ENCODE data around the gene PTK6.
A peak's percentile ranks its signal among the peaks of the same experiment; 100 is the strongest.

PTK6 gene

DNA sequence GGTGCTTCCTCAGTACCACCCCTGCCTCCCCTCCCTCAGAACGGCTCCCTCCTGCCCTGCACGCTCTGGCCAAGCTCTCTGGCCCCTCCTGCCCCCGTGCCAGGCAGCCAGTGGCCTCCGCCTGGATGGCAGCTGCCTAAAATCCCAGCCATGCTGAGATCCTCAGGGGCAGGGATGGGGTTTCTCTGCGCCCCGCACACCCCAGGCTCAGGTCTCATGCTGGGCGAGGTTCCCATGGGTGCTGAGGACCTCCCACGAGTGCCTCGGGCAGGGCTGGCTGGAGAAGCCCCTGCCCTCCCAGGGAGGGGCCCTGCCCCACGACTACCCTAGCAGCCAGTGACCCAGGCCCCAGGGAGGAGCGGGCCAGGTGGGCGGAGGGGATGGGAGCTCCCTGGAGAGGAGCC lies 2.7 kb downstream of the PTK6 start:
- Mint-ChIP-seq H3K4me1 (peaks cover 33% of the 10 kb centered on the region), H3K9me3 (peaks cover 4% of the 10 kb centered on the region), H3K4me3 (no peak overlapping the region), H3K36me3 (no peaks in the 10 kb centered on the region), H3K27ac (no peak overlapping the region), H3K27me3 (peaks cover 42% of the 10 kb centered on the region)
- ATAC-seq: no peak

DNA sequence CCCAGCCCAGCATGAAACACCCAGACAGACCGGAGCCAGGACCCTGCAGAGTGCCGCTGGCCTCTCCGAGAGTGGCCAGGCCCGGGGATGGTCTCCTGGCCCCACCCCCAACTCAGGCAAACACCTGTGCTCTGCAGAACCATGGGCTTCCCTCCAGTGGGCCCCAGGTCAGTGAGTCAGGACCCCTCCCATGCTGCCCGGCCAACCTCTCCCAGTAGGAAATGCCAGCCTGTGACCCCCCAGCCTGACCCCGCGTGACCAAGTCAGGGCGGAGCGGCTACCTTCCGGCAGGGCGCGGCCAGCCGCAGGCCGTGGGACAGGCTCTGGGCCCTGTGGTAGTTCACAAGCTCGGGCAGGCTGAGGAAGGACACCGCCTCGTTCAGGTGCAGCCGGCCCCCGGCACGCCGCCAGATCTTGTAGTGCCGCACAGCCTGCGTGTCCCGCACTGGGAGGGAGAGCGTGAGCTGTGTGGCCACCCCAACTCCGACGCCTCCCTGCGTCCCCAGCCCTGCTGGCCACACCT lies 3.2 kb downstream of the PTK6 start:
- no peak overlapping the region for H3K27ac Mint-ChIP-seq
- H3K9me3 Mint-ChIP-seq: peaks cover 4% of the 10 kb centered on the region
- peaks cover 46% of the 10 kb centered on the region for H3K27me3 Mint-ChIP-seq
- no peak overlapping the region for H3K4me3 Mint-ChIP-seq
- H3K4me1 Mint-ChIP-seq: peaks cover 31% of the 10 kb centered on the region
- ATAC-seq: no peak
- H3K36me3 Mint-ChIP-seq: no peaks in the 10 kb centered on the region

DNA sequence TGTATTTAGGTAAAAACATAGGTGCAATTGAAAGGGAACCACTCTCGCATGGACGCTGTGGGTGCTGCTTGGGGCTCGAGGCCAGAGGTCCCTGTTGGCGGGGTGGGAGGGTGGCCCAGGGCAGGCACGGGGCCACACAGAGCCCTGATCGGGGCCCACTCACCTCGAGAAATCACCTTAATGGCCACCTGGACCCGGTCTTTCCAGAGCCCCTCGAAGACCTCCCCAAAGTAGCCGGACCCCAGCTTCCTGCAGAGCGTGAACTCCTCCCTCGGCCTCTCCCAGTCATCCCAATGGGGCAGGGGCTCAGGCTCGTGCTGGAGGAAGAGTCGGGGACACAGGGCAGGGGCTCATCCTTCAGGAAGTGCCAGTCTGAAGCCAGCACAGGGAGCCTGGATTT lies 3.8 kb downstream of the PTK6 start:
- Mint-ChIP-seq H3K36me3 (no peaks in the 10 kb centered on the region), H3K4me3 (no peak overlapping the region), H3K4me1 (peaks cover 31% of the 10 kb centered on the region), H3K9me3 (peaks cover 4% of the 10 kb centered on the region), H3K27me3 (peaks cover 51% of the 10 kb centered on the region), H3K27ac (no peak overlapping the region)
- no peak for ATAC-seq

DNA sequence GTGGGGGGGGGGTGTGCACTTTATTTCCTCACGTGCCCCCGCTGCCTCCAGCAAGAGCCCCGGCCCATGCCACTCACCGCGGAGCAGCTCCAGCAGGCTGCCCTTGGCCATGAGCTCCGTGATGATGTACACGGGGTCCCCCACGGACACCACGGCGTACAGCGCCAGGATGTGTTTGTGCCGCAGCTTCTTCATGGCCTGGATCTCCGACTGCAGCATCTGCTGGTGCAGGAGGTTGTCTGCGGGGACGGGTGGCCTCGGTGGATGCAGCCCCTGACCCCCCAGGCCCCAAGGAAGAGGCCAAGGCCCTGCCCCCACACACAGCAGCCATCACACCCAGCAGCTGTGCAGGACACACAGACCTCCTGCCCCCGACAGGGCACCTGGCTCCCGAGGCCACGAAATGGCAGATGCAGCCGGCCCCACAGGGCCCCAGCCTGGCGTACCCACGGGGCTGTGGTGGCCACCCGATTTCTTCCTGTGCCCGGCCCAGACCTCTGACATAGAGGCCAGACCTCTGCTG lies 4.7 kb downstream of the PTK6 start:
- Mint-ChIP-seq H3K36me3 (no peaks in the 10 kb centered on the region), H3K4me3 (no peak overlapping the region)

DNA sequence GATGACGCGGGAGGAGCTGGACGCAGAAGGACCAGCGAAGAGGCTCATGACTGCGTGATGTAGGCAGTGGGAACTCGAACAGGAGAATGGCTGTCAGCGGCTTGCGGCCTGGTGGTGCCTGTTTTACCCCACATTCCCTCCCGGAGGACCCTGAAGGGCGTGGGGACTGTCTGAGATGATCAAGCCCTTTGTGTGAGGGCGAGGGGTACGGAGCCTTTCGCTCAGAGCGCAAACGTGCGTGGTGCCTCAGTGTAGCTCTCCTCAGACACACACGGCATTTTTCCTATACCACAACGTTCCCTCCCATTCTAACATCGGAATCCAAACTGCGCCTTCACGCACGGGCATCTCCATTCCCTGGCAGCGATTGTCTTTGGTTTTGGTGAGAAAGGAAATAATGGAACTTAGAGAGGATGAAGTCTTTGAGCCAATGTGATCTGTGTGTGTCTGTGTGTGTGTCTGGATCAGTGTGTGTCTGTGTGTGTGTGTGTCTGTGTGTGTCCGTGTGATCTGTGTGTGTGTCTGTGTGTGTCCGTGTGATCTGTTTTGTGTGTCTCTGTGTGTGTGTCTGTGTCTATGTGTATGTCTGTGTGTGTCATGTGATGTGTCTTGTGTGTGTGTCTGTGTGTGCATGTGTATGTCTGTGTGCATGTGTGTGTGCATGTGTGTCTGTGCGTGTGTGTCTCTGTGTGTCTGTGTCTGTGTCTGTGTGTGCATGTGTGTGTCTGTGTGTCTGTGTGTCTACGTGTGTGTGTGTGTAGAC lies 5.3 kb downstream of the PTK6 start:
- Mint-ChIP-seq H3K9me3 (peaks cover 4% of the 10 kb centered on the region), H3K36me3 (no peaks in the 10 kb centered on the region), H3K4me1 (peaks cover 22% of the 10 kb centered on the region), H3K27ac (no peak overlapping the region), H3K27me3 (peaks cover 51% of the 10 kb centered on the region), H3K4me3 (no peak overlapping the region)
- ATAC-seq: no peak

More for the DNA sequence above, 4.7 kb downstream of the PTK6 start:
- H3K27ac Mint-ChIP-seq: no peak overlapping the region
- no peak for ATAC-seq
- peaks cover 4% of the 10 kb centered on the region for H3K9me3 Mint-ChIP-seq
- peaks cover 51% of the 10 kb centered on the region for H3K27me3 Mint-ChIP-seq
- H3K4me1 Mint-ChIP-seq: peaks cover 24% of the 10 kb centered on the region

DNA sequence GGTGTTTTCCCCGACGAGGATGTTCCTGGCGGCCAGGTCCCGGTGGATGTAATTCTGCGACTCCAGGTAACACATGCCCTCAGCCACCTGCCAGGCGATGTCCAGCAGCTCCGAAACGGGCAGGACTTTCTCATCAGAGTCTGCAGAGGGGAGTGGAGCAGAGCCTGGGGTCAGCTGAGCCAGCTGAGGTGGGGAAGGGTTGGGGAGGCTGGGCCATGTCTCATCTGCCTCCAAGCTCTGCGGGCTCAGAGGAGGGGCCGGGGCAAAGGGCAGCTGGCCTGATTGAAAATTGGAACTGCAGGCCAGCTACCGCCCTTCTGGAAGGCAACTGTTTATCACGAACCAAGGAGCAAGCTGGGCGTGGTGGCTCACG lies 6.4 kb downstream of the PTK6 start:
- ATAC-seq: no peak
- Mint-ChIP-seq H3K4me3 (no peak overlapping the region), H3K4me1 (peaks cover 21% of the 10 kb centered on the region), H3K36me3 (no peaks in the 10 kb centered on the region), H3K9me3 (peaks cover 4% of the 10 kb centered on the region), H3K27me3 (peaks cover 43% of the 10 kb centered on the region), H3K27ac (no peak overlapping the region)

DNA sequence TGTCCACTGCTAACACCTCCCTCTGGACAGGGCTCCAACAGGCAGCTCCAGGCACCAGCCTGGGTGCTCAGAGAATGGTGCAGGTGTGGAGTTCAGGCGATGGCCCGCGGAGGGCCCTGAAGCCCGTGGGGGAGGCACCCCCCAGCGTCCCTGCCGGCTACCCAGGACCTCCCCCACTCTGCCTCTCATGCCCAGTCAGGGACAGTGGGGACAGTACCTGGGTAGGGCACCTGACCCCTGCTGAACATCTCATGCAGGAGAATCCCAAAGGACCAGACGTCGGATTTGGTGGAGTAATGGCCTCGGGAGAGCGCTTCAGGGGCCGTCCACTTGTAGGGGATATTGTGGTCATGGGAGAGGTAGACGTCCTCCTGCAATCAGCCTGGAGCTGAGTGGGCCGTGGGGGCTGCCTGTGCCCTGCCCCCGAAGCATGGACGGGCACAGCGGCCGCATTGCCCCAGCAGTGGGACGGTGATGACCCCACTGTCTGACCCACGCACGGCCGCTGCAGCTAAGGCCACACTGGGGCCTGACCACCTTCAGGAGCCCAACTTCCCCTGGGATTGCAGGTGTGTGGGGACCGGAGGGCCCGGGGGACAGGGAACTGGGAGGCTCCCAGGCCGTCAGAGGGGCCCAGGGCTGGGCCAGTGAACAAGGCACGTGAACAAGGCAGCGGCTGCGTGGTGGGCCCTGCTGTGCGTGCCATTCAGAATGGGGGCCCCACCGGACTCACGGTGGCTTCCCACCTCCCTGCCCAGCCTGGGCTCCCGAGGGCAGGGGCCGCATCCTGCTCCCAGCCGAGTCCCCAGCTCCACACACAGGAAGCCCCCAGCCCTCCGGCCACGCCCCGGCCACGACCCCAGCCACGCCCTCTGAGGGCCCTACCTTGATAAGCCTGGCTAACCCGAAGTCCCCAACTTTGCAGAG lies 7.1 kb downstream of the PTK6 start:
- H3K36me3 Mint-ChIP-seq: no peaks in the 10 kb centered on the region

DNA sequence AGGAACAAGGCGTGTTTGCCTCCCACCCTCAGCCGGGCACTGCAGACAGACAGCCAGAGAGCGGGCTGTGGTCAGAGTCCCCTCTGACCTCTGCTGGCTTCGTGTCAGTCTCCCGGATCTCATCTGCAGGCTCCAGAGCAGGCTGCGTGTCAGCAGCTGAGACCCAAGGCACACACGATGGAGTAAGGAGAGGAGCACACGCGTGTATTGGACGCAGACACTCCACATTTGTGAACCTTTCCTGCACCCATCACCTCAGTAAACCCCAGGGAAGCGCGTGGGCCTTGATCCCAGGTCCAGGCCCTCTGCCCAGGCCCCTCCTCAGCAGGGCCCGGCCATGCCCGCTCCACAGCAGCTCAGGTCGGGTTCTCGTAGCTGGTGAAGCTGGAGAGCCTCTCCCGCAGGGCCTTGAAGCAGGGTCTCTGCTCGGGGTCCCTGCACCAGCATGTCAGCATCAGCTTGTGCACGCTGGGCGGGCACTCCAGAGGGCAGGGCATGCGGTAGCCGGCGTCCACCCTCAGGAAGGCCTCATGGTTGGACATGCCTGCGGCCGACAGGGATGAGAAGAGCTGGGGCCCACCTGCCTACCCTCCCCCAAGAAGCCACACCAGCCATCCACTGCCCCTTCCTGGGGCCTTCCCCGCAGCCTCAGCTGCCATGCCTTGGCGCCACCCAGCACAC lies 7.9 kb downstream of the PTK6 start:
- Mint-ChIP-seq H3K4me1 (peaks cover 32% of the 10 kb centered on the region), H3K27ac (no peak overlapping the region), H3K36me3 (no peaks in the 10 kb centered on the region), H3K4me3 (no peak overlapping the region), H3K9me3 (peaks cover 4% of the 10 kb centered on the region), H3K27me3 (peaks cover 43% of the 10 kb centered on the region)
- no peak for ATAC-seq

More for the DNA sequence above, 7.1 kb downstream of the PTK6 start:
- Mint-ChIP-seq H3K27me3 (peaks cover 43% of the 10 kb centered on the region), H3K4me3 (no peak overlapping the region), H3K27ac (no peak overlapping the region), H3K4me1 (peaks cover 25% of the 10 kb centered on the region), H3K9me3 (peaks cover 4% of the 10 kb centered on the region)
- ATAC-seq: no peak

DNA sequence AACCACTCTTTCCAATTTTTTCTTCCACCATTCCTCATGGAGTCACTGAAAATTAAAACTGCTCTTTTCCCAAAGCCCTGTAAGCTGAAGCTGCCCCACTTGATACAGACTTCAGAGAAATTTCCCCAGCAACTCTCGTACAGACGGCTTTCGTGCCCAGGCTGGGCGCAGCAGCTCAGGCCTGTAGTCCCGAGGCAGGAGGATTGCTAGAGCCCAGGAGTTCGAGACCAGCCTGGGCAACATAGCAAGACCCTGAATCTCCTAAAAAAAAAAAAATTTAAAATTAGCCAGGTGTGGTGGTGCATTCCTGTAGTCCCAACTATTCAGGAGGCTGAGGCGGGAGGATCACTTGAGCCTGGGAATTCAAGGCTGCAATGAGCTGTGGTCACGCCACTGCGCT lies 10.0 kb downstream of the PTK6 start:
- Mint-ChIP-seq H3K4me3 (no peak overlapping the region), H3K4me1 (peaks cover 44% of the 10 kb centered on the region), H3K27me3 (peaks cover 25% of the 10 kb centered on the region), H3K9me3 (peaks cover 8% of the 10 kb centered on the region), H3K36me3 (peaks cover 19% of the 10 kb centered on the region), H3K27ac (no peak overlapping the region)
- ATAC-seq: no peak

DNA sequence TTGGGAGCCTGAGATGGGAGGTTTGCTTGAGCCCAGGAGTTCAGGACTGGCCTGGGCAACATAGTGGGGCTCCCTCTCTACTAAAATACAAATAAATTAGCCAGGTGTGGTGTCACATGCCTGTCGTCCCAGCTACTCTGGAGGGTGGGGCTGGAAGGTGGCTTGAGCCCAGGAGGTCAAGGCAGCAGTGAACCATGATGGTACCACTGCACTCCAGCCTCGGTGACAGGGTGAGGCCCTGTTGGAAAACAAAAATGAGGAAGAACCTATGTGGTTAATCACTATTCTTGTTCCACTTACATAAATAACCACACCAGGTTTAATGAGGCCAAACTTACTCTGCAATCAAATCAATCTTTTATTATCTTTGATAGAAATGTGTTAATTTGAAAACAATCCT lies 11.2 kb downstream of the PTK6 start:
- Mint-ChIP-seq H3K4me3 (no peak overlapping the region), H3K36me3 (peaks cover 23% of the 10 kb centered on the region), H3K27me3 (peaks cover 18% of the 10 kb centered on the region), H3K27ac (peak overlapping the region; percentile 17), H3K9me3 (peaks cover 5% of the 10 kb centered on the region), H3K4me1 (peaks cover 53% of the 10 kb centered on the region)
- no peak for ATAC-seq

DNA sequence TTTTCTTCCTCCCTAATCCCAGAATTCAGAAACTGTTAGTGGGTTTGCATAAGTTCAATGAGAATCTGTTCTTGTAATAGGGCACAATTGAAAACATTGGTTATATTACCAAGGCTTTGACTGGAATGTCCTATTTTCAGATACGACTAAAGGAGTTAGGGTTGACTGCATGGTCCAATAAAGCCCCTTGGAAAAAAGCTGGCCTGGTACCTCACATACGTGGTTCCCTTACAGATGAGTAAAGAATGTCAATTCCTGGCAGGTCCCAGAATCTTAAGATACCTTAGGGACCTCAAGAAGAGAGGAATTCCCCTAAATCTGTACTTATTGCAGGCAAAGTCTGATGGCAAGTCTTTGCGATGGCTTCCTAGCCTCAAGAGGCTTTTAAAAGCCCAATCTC lies 12.0 kb downstream of the PTK6 start:
- Mint-ChIP-seq H3K27ac (no peak overlapping the region), H3K9me3 (peaks cover 5% of the 10 kb centered on the region), H3K4me1 (peaks cover 53% of the 10 kb centered on the region), H3K36me3 (peaks cover 23% of the 10 kb centered on the region), H3K4me3 (no peak overlapping the region), H3K27me3 (peaks cover 17% of the 10 kb centered on the region)
- ATAC-seq: no peak

DNA sequence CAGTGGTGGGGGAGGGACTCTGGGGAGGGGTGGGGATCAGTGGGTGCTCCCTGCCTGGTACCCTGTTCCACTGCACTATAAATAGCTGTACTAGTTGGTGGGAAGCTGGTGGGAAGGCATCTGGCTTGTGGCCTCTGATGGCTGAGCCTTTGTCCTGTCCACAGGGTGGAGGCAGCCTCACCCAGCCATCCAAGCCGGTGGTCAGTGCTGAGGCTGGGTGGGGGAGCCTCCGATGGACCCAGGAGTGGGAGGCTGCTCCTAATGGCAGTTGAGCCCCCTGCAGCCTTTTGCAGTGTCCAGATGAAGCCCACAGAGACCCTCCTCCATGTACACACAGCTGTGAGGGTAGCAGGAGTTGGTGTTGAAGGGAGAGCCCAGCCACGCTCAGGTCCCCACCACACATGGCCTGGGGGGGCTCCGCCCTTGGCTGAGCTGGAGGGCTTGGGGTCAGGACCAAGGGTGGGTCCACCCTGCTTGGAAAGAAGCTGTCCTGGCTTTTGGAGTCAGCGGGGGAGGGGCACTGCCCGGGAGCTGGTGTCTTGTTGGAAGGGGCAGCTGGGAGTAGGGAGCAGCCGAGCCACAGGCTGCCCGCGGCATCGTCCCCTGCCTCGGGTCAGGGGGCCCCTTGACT lies 14.1 kb downstream of the PTK6 start:
- no peak overlapping the region for H3K27ac Mint-ChIP-seq
- peaks cover 3% of the 10 kb centered on the region for H3K27me3 Mint-ChIP-seq
- H3K4me1 Mint-ChIP-seq: peaks cover 45% of the 10 kb centered on the region
- peaks cover 23% of the 10 kb centered on the region for H3K36me3 Mint-ChIP-seq
- peaks cover 5% of the 10 kb centered on the region for H3K9me3 Mint-ChIP-seq
- no peak for ATAC-seq
- H3K4me3 Mint-ChIP-seq: no peak overlapping the region

DNA sequence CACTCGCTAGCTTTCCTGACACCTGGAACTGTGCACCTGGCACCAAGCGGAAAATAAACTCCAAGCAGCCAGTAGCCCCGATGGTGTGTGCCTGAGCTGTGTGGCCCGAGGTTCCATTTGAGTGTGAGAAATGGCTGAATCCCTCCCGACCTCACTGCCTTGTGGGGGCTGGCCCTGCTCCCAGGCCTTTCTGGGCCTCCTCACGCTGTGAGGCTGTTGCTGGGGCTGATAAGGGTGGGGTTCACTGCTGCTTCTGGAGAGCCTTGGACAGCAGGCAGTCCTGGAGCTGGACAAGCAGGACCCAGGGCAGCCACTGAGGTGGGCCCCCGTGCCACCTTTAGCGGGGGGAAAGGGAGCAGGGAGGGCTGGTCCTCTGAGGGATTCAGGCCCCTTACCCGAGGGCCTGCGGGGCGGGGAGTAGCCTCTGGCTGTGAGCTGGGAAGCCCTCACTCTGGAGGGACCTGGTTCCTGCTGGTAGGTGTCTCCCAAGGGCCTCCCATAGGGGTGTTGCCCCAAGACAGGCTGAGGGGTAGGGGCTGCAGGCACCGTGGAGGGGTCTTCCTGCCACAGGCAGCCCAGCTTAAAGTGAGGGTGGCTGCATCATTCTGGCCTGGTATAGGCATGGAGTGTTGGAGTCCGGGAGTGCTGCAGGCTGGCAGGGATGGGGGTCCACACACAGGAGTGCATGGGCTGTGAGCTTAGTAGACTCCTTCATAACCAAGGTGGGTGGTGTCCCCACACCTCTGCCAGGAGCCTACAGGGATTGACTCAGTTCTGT lies 14.9 kb downstream of the PTK6 start:
- Mint-ChIP-seq H3K27me3 (peaks cover 9% of the 10 kb centered on the region), H3K36me3 (peaks cover 23% of the 10 kb centered on the region), H3K27ac (no peak overlapping the region), H3K4me1 (peaks cover 45% of the 10 kb centered on the region), H3K9me3 (peaks cover 5% of the 10 kb centered on the region), H3K4me3 (peak overlapping the region; percentile 53)
- ATAC-seq: no peak

DNA sequence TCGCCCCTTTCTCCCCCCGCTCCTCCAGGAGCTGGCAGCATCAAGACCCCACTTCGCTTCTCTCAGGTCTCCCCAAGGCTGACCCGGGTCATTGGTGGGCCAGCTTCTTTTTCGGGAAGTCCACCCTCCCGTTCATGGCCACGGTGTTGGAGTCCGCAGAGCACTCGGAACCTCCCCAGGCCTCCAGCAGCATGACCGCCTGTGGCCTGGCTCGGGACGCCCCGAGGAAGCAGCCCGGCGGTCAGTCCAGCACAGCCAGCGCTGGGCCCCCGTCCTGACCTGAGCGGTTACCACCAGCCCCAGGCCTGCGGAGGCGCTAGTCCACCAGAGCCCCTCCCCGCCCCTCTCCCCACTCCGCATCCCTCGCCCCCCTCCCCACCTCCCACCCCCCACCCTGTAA lies 15.6 kb downstream of the PTK6 start:
- ATAC-seq: no peak
- Mint-ChIP-seq H3K36me3 (peaks cover 23% of the 10 kb centered on the region), H3K27ac (peak overlapping the region; percentile 85), H3K4me1 (peaks cover 39% of the 10 kb centered on the region), H3K4me3 (peak overlapping the region; percentile 86), H3K27me3 (peaks cover 9% of the 10 kb centered on the region), H3K9me3 (peaks cover 5% of the 10 kb centered on the region)
